Transverse colon (tissue), 4 donors: ENCODE results near the gene RNF225.

Source experiments
- CTCF ChIP-seq, 5 experiments: fragments of 200-600 bp in 3 of 5; fragments of 450-650 bp in 2 of 5; sonication (generic) in 3 of 5; IDR thresholded peaks; 1 replicate in 2 of 5; 2 replicates in 3 of 5; pipeline ENCODE4 v1.5.1; 2016 to 2017; ENCODE audit warnings: antibody characterized with exemption in 5 of 5, inconsistent platforms in 3 of 5, mild to moderate bottlenecking in 2 of 5, moderate library complexity in 1 of 5
- EP300 ChIP-seq: sonication (generic); formaldehyde crosslinking; IDR thresholded peaks from one replicate; pipeline ENCODE4 v1.6.1; 2017; ENCODE audit warnings: antibody characterized with exemption, low read depth
- POLR2A ChIP-seq: fragments of 450-650 bp; IDR thresholded peaks from one replicate; pipeline ENCODE4 v1.6.1; 2016; ENCODE audit warnings: antibody characterized with exemption, mild to moderate bottlenecking, moderate library complexity
- POLR2AphosphoS5 ChIP-seq, 3 donors: sonication (generic); formaldehyde crosslinking; IDR thresholded peaks; one replicate each; pipeline ENCODE4 v1.6.1; 2016; ENCODE audit warnings: antibody characterized with exemption in 3 of 3

- TF ChIP-seq CTCF (IDR thresholded peaks at IDR 0.05) = no peak
- no peak for TF ChIP-seq EP300
- TF ChIP-seq POLR2AphosphoS5 (IDR thresholded peaks at IDR 0.05) = no peak
- TF ChIP-seq POLR2A = no peak
Observed at GRCh38 chr19:58356766-58357480, 38.5 kb upstream of the RNF225 start.
